Lower leg skin (tissue), 4 donors: ENCODE measurements around the gene MPHOSPH10. TPM values are rescaled to one million over a fixed set of nuclear protein-coding genes. Genes with fewer than 3 reads are reported as not detected.
"Not testable (repeated sequence)": the region's sequence is repeated elsewhere in the genome, so short reads cannot be mapped to it uniquely, and the experiment has no call there.

Source experiments
- DNase-seq, 2 donors: peaks; one replicate each; pipeline ENCODE4 v3.0.0-alpha.2; 2019; ENCODE audit warnings: low spot score in 2 of 2
- H3K4me3 ChIP-seq: fragments of 200-600 bp; sonication (generic); 2 replicates; pipeline ENCODE4 v1.5.1; 2017; ENCODE audit warnings: mild to moderate bottlenecking, low read depth; ENCODE audit not compliant: poor library complexity, severe bottlenecking
- POLR2A ChIP-seq, 2 donors: fragments of 450-650 bp; IDR thresholded peaks; one replicate each; pipeline ENCODE4 v1.6.1; 2016 to 2017; ENCODE audit warnings: antibody characterized with exemption in 2 of 2, mild to moderate bottlenecking in 1 of 2, moderate library complexity in 1 of 2
- WGBS, 2 donors: methylation state at CpG; one replicate each; pipeline ENCODE4 v1.1.5; 2018; 5-methylcytosine and 5-hydroxymethylcytosine counted together
- intact Hi-C: fragments of 100-400 bp; cut with DNase I; formaldehyde crosslinking; loops from one replicate; pipeline ENCODE4 v1.15.0; 2023; ENCODE audit warnings: low total_unique reads
- total RNA-seq, 4 donors: library from RNA; depleted of rRNA; stranded (reverse); fragments of >200 nt; gene quantifications; one replicate each; pipeline ENCODE4 v1.1.0, GENCODE V29; 2016
- TF ChIP-seq, protein P1 (sequence below), 3 donors: fragments of 450-650 bp; IDR thresholded peaks; one replicate each; pipeline ENCODE4 v1.5.1; 2016; ENCODE audit warnings: antibody characterized with exemption in 3 of 3, mild to moderate bottlenecking in 3 of 3, moderate library complexity in 2 of 3

The MPHOSPH10 gene
- total RNA-seq, 4 donors from 2014 or later, result 19.0 to 28.1 (median 21.8) TPM

DNA sequence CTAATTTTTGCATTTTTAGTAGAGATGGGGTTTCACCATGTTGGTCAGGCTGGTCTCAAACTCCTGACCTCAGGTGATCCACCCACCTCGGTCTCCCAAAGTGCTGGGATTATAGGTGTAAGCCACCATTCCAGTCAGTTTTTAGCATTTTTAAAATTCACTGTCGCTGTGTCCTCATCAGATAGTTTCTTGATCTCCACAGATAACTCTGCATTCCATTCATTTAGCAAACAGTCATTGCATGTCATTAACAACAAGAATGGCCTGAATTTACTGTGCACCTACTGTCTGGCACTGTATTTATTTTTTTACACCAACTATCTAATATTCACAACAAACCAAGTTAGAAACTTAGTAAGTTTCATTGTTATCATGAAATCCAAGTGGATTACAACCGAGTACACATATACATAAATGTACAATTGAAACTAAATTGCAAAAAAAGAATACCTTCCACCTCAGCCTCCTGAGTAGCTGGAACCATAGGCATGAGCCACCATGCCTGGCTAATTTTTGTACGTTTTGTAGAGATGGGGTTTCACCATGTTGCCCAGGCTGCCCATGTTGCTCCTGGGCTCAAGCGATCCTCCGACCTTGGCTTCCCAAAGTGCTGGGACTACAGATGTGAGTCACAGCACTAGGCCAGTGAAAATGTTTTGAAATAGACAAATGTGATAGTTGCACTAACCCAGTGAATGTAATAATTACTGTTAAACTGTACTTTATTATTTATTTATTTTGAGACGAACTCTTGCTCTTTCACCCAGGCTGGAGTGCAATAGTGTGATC, 4.7 kb upstream of the MPHOSPH10 start:
- TF ChIP-seq POLR2A (IDR thresholded peaks at IDR 0.05), result no peak
- TF ChIP-seq, protein P1, sequence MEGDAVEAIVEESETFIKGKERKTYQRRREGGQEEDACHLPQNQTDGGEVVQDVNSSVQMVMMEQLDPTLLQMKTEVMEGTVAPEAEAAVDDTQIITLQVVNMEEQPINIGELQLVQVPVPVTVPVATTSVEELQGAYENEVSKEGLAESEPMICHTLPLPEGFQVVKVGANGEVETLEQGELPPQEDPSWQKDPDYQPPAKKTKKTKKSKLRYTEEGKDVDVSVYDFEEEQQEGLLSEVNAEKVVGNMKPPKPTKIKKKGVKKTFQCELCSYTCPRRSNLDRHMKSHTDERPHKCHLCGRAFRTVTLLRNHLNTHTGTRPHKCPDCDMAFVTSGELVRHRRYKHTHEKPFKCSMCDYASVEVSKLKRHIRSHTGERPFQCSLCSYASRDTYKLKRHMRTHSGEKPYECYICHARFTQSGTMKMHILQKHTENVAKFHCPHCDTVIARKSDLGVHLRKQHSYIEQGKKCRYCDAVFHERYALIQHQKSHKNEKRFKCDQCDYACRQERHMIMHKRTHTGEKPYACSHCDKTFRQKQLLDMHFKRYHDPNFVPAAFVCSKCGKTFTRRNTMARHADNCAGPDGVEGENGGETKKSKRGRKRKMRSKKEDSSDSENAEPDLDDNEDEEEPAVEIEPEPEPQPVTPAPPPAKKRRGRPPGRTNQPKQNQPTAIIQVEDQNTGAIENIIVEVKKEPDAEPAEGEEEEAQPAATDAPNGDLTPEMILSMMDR (IDR thresholded peaks at IDR 0.05), result no peak
- no peak for DNase-seq
- 88 to 92% methylated on average over 7 of the region's 7 CpGs for WGBS, 2 donors
- intact Hi-C loops, result no loop called here
- H3K4me3 ChIP-seq, result no peak overlapping the region

- no peak for DNase-seq
- WGBS, 2 donors, result 41 to 56% methylated on average over 3 of the region's 3 CpGs
- TF ChIP-seq POLR2A (IDR thresholded peaks at IDR 0.05), result no peak
- TF ChIP-seq, protein P1 (IDR thresholded peaks at IDR 0.05), result no peak
- intact Hi-C loops, result no loop called here
- H3K4me3 ChIP-seq, result no peak overlapping the region
These were observed 3.5 kb upstream of the MPHOSPH10 start for GRCh38 chr2:71126957-71127356.

GRCh38 chr2:71129114-71129901, 1.1 kb upstream of the MPHOSPH10 start:
- intact Hi-C loops, result no loop called here
- 1% methylated on average over 18 of the region's 18 CpGs for WGBS, 2 donors
- DNase-seq, result no peak
- H3K4me3 ChIP-seq, result peak overlapping the region; percentile 71
- no peak for TF ChIP-seq POLR2A (IDR thresholded peaks at IDR 0.05)
- TF ChIP-seq, protein P1 (IDR thresholded peaks at IDR 0.05), result no peak

DNA sequence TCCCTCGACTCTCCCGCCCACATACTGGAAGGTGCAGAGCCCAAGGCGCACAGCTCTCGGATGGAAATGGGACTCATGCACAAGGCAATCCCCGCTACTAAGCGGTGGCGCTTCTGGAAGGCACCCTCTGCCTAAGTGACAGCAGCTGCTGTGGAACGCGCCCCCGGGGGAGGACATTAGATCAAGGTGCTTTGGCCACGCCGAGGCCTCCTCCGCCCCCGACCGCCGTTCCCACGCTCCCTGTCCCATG, 607 bp upstream of the MPHOSPH10 start:
- intact Hi-C loops, result no loop called here
- TF ChIP-seq, protein P1 (IDR thresholded peaks at IDR 0.05), result no peak
- no peak for TF ChIP-seq POLR2A (IDR thresholded peaks at IDR 0.05)
- DNase-seq, result no peak
- peak overlapping the region; percentile 71 for H3K4me3 ChIP-seq
- WGBS, 2 donors, result 0% methylated on average over 13 to 15 of the region's 17 CpGs

DNA sequence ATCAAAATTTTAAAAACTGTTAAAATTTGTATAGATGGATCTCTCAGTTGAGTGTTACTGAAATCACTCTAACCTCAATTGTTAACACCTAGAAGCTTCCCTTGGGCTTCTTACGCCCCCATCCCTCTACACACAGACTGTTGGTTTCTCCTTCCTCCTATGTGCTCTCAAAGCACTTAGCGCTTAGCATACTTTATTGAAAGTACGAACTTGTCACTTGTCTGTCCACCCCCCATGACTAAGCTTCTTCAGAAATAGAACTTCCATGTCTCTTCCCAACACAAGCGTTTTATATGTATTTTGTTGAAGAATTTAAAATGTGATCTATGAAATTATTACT, 441 bp downstream of the MPHOSPH10 start:
- intact Hi-C loops, result no loop called here
- TF ChIP-seq, protein P1 (IDR thresholded peaks at IDR 0.05), result no peak
- no peak for TF ChIP-seq POLR2A (IDR thresholded peaks at IDR 0.05)
- WGBS, 2 donors, result 1 to 2% methylated on average over 4 of the region's 4 CpGs
- H3K4me3 ChIP-seq, result peak overlapping the region; percentile 71
- DNase-seq, result no peak

DNA sequence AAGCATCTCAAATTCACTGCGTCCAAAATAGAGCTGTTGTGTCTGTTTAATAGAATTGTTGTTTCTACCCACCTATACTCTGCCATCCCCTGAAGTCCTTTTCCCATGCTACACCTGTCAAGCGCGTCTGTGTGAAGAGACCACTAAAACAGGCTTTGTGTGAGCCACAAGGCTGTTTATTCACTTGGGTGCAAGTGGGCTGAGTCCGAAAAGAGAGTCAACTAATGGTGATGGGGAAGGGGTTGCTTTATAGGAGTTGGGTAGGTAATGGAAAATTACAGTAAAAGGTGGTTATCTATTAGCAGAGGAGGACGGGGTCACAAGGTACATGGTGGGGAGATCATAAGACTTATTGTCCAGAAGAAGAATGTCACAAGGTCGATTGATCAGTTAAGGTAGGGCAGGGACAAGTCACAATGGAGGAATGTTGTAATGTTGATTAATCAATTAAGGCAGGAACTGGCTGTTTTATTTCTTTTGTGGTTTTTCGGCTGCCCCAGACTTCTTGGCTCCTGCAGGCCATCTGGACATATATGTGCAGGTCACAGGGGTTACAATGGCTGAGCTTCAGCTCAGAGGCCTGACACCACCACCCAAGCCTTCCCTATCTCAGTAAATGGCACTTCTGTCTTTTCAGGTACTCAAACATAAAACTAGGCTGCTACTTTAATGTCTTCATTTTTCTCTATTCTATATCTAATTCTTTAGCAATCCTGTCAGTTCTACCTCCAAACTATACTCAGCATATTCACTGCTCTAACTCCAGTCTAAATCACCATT, 1.1 kb downstream of the MPHOSPH10 start:
- WGBS, 2 donors, result 44 to 49% methylated on average over 7 of the region's 7 CpGs
- intact Hi-C loops, result not testable (repeated sequence)

More for the DNA sequence above, 1.1 kb downstream of the MPHOSPH10 start:
- DNase-seq, H3K4me3 ChIP-seq: not testable (repeated sequence)
